Mucosa of rectum (tissue), 2 donors: ENCODE results near the gene CD109.

ENCODE experiments used
- H3K27ac ChIP-seq, 2 donors: one replicate each; pipeline ENCODE4 v1.7.0; 2013; ENCODE audit warnings: inconsistent platforms in 2 of 2, low read depth in 2 of 2, low read length in 2 of 2
- H3K27me3 ChIP-seq, 2 donors: one replicate each; pipeline ENCODE4 v1.7.0; 2013; ENCODE audit warnings: low read length in 2 of 2; ENCODE audit not compliant: control insufficient read depth in 2 of 2, insufficient read depth in 2 of 2
- H3K36me3 ChIP-seq, 2 donors: one replicate each; pipeline ENCODE4 v1.7.0; 2013; ENCODE audit warnings: low read length in 2 of 2; ENCODE audit not compliant: control insufficient read depth in 2 of 2, insufficient read depth in 2 of 2
- H3K4me1 ChIP-seq, 2 donors: one replicate each; pipeline ENCODE4 v1.7.0; 2013; ENCODE audit warnings: low read length in 2 of 2, mild to moderate bottlenecking in 1 of 2; ENCODE audit not compliant: control insufficient read depth in 2 of 2, insufficient read depth in 2 of 2
- H3K4me3 ChIP-seq, 2 donors: one replicate each; pipeline ENCODE4 v1.7.0; 2013; ENCODE audit warnings: low read length in 2 of 2
- H3K9ac ChIP-seq, 2 donors: one replicate each; pipeline ENCODE4 v1.7.0; 2013; ENCODE audit warnings: low read length in 2 of 2, low read depth in 1 of 2, mild to moderate bottlenecking in 1 of 2
- H3K9me3 ChIP-seq, 2 donors: one replicate each; pipeline ENCODE4 v1.7.0; 2013; ENCODE audit warnings: low read length in 2 of 2; ENCODE audit not compliant: control insufficient read depth in 2 of 2
- donor health status: healthy.
- donor health status: Normal muscosa, but diverticular disease.

The CD109 gene

DNA sequence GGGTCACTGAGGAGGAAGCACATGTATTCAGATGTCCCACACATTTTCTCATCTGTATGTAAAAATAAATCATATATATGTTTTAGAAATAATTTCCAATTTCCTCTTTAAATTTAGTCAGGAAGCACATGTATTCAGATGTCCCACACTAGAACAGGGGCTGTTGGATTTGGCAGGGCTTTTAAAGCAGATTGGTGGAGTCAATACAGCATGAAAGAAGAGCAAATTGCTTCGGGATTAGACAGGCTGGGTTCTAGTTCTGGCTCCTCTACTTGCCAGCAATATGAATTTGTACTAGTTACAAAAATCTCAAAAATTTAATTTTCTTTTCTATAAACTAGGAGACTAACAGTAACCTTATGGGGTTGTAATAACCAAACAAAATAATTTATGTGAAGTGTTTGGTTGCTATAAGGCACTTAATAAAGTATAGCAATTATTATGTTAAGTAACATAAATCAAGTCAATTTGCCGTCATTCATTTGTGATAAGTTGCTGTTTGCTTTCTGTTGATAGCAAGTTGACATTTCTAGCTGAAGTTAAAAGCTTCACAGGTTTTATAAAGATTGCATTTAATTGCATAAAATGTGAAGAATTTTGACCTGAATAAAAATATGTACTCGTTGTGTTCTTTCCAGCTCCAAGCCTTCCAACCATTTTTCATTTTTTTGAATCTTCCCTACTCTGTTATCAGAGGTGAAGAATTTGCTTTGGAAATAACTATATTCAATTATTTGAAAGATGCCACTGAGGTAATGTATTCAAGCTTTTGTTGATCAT, 88.9 kb downstream of the CD109 start:
- no peaks in the 10 kb centered on the region for H3K36me3 ChIP-seq
- no peaks in the 10 kb centered on the region for H3K4me1 ChIP-seq

DNA sequence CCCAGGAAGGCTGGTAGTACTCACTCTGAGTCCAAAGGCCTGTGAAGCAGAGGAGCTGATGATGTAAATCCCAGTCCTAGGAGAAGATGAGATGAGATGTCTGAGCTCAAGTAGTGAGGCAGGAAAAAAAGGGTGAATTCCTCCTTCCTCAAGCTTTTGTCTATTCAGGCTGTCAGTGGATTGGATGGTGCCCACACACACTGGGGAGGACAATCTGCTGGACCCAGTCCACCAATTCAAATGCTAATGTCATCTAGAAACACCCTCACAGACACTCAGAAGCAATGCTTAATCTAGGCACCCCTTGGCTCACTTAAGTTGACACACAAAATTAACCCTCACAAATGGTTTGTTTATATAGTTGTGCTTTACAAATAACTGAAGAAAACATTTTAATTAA, 94.6 kb downstream of the CD109 start:
- Histone ChIP-seq H3K9me3 (no peaks in the 10 kb centered on the region), H3K36me3 (no peaks in the 10 kb centered on the region), H3K9ac (no peak overlapping the region), H3K4me1 (no peaks in the 10 kb centered on the region), H3K27me3 (no peaks in the 10 kb centered on the region), H3K4me3 (no peak overlapping the region), H3K27ac (no peak overlapping the region)

More for the DNA sequence above, 88.9 kb downstream of the CD109 start:
- no peak overlapping the region for H3K4me3 ChIP-seq
- H3K9me3 ChIP-seq, result no peaks in the 10 kb centered on the region
- H3K27ac ChIP-seq, result no peak overlapping the region
- H3K27me3 ChIP-seq, result no peaks in the 10 kb centered on the region
- no peak overlapping the region for H3K9ac ChIP-seq

GRCh38 chr6:73791336-73791735, 95.3 kb downstream of the CD109 start:
- H3K9ac ChIP-seq, result no peak overlapping the region
- H3K4me1 ChIP-seq, result no peaks in the 10 kb centered on the region
- no peak overlapping the region for H3K27ac ChIP-seq
- H3K4me3 ChIP-seq, result no peak overlapping the region
- no peaks in the 10 kb centered on the region for H3K36me3 ChIP-seq
- no peaks in the 10 kb centered on the region for H3K9me3 ChIP-seq
- H3K27me3 ChIP-seq, result no peaks in the 10 kb centered on the region

DNA sequence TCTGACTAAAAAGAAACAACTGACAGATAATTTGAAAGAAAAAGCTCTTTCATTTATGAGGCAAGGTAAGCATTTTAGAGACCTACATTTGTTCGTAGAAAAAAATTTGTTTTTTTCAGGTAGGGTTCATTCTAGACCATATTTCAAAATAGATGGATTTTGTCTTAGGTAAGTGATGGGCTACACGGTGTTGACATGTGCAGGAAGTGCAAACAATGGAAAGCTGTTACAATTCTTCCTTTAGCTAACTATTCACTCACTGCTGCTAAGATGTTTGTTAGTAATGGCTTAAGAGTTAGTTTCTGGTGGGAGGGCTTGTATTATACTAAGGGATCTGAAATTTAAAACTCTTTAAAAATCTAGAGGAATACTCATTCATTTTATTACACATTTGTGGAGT, 96.7 kb downstream of the CD109 start:
- Histone ChIP-seq H3K4me1 (no peaks in the 10 kb centered on the region), H3K27me3 (no peaks in the 10 kb centered on the region), H3K4me3 (no peak overlapping the region), H3K36me3 (no peaks in the 10 kb centered on the region), H3K27ac (no peak overlapping the region), H3K9me3 (no peaks in the 10 kb centered on the region), H3K9ac (no peak overlapping the region)

- no peaks in the 10 kb centered on the region for H3K9me3 ChIP-seq
- no peaks in the 10 kb centered on the region for H3K4me1 ChIP-seq
- H3K4me3 ChIP-seq, result no peak overlapping the region
- H3K27me3 ChIP-seq, result no peaks in the 10 kb centered on the region
- H3K36me3 ChIP-seq, result no peaks in the 10 kb centered on the region
- no peak overlapping the region for H3K9ac ChIP-seq
- H3K27ac ChIP-seq, result no peak overlapping the region
These were observed 100.9 kb downstream of the CD109 start for GRCh38 chr6:73796881-73797280.

- Histone ChIP-seq H3K9me3 (no peaks in the 10 kb centered on the region), H3K36me3 (no peaks in the 10 kb centered on the region), H3K4me3 (no peak overlapping the region), H3K4me1 (no peaks in the 10 kb centered on the region), H3K27ac (no peak overlapping the region), H3K27me3 (no peaks in the 10 kb centered on the region), H3K9ac (no peak overlapping the region)
These were observed 101.9 kb downstream of the CD109 start for GRCh38 chr6:73797861-73798260.

GRCh38 chr6:73798592-73798991, 102.6 kb downstream of the CD109 start:
- Histone ChIP-seq H3K9ac (no peak overlapping the region), H3K4me3 (no peak overlapping the region), H3K27me3 (no peaks in the 10 kb centered on the region), H3K36me3 (no peaks in the 10 kb centered on the region), H3K9me3 (no peaks in the 10 kb centered on the region), H3K27ac (no peak overlapping the region), H3K4me1 (no peaks in the 10 kb centered on the region)

GRCh38 chr6:73800997-73801396, 105.0 kb downstream of the CD109 start:
- Histone ChIP-seq H3K9ac (no peak overlapping the region), H3K36me3 (no peaks in the 10 kb centered on the region), H3K4me3 (no peak overlapping the region), H3K27ac (no peak overlapping the region), H3K9me3 (no peaks in the 10 kb centered on the region), H3K27me3 (no peaks in the 10 kb centered on the region), H3K4me1 (no peaks in the 10 kb centered on the region)

GRCh38 chr6:73801652-73802268, 105.8 kb downstream of the CD109 start:
- Histone ChIP-seq H3K27ac (no peak overlapping the region), H3K36me3 (no peaks in the 10 kb centered on the region), H3K4me1 (no peaks in the 10 kb centered on the region), H3K27me3 (no peaks in the 10 kb centered on the region), H3K9ac (no peak overlapping the region), H3K4me3 (no peak overlapping the region), H3K9me3 (no peaks in the 10 kb centered on the region)

DNA sequence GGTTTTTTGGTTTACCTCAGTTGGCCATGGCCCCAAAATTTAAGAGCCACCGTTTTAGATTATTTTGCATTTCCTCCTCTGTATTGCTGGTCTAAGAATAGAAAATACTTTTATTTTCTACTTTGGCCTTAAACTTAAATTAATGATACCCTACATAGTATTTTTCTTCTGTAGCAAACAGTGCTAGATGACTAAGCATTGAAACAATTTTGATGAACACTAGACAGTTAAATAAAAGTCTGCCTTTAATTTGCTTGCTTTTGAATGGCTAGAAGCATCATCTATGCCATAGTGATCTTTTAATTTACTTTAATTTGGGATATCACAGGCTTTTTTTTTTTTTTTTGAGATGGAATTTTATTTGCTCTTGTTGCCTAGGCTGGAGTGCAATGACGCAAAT, 106.4 kb downstream of the CD109 start:
- no peaks in the 10 kb centered on the region for H3K27me3 ChIP-seq
- no peaks in the 10 kb centered on the region for H3K9me3 ChIP-seq
- no peaks in the 10 kb centered on the region for H3K36me3 ChIP-seq
- H3K4me1 ChIP-seq, result no peaks in the 10 kb centered on the region
- no peak overlapping the region for H3K9ac ChIP-seq
- H3K4me3 ChIP-seq, result no peak overlapping the region
- no peak overlapping the region for H3K27ac ChIP-seq
